Measurements from ENCODE around the gene VWC2.

Gene VWC2

DNA sequence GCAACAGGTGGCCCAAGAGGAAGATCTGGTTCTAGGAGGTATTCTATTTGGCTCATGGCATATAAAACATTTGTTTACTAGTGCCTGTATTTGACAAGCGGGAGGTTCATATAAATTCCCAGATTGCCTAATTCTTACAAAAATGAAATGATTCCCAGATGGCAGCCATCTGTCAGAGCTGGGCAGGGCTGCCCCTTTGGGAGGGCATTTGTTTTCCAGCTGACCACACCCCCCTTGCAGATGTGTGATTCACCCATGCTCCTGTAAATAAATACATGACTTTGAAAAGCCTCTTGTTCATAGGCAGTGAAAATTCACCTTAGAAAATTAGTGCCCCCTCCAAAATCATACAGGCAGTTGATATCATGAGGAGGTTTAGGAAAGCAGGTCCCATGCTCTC lies 8.6 kb downstream of the VWC2 start:
- H3K9me3 ChIP-seq (ENCODE audit: control extremely low read depth in 1 of 5, control insufficient read depth in 4 of 5, insufficient read depth in 2 of 5, low read depth in 1 of 5, low read length in 4 of 5): no peaks in the 10 kb centered on the region
- WGBS (ENCODE audit: insufficient coverage): no CpG with 5 or more reads among the region's 1 CpG
- no peak overlapping the region for H3K4me3 ChIP-seq (ENCODE audit: control insufficient read depth in 1 of 7, extremely low read depth in 1 of 7, insufficient read depth in 4 of 7, low read depth in 2 of 7, low read length in 6 of 7)
- H3K36me3 ChIP-seq (ENCODE audit: control insufficient read depth in 4 of 4, insufficient read depth in 4 of 4, low read length in 3 of 4): no peaks in the 10 kb centered on the region
- ChIA-PET CTCF (no interaction called here), POLR2A (interaction anchor here (0.5 kb wide), 1 partner anchor 85 kb away, joined by 3 read pairs; no protein-coding TSS in a partner anchor)
- peaks cover 0 to 2% (median 0%) of the 10 kb centered on the region in 4 experiments for H3K4me1 ChIP-seq (ENCODE audit: control extremely low read depth in 1 of 4, control insufficient read depth in 4 of 4, insufficient read depth in 4 of 4, low read length in 3 of 4)
- H3K27me3 ChIP-seq (replicated peaks in 2 of 5; ENCODE audit: control insufficient read depth in 4 of 5, insufficient read depth in 5 of 5, low read length in 4 of 5): peaks cover 10 to 24% (median 13%) of the 10 kb centered on the region in 5 experiments
- no peak for DNase-seq
- H3K27ac ChIP-seq (ENCODE audit: insufficient read depth in 1 of 2, low read depth in 1 of 2, low read length in 2 of 2, poor library complexity in 1 of 2, severe bottlenecking in 2 of 2): no peak overlapping the region

DNA sequence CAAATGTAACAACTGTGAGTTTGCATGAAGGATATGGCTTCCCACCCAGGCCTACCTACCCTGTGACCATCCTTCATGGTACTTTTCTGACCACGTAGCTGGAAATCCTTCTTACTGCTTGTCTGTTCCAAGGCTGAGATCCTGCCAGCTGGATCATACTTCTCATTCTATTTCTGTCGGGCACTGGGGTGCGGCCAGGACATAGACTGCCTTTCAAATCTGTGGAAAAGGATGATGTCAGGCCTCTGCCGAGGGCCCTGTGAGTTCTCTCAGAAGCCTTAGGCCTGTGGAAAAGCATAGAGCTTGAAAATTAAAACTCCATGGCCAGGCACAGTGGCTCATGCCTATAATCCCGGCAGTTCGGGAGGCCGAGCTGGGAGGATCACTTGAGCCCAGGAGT lies 10.0 kb downstream of the VWC2 start:
- H3K4me1 ChIP-seq (ENCODE audit: control extremely low read depth in 1 of 4, control insufficient read depth in 4 of 4, insufficient read depth in 4 of 4, low read length in 3 of 4): peaks cover 0 to 2% (median 0%) of the 10 kb centered on the region in 4 experiments
- ChIA-PET POLR2A (no interaction called here), CTCF (interaction anchor here (1.3 kb wide), 1 partner anchor 1485 kb away, joined by 3 read pairs; no protein-coding TSS in a partner anchor)
- no peak overlapping the region for H3K4me3 ChIP-seq (ENCODE audit: control insufficient read depth in 1 of 7, extremely low read depth in 1 of 7, insufficient read depth in 4 of 7, low read depth in 2 of 7, low read length in 6 of 7)
- DNase-seq: no peak
- H3K27me3 ChIP-seq (replicated peaks in 2 of 5; ENCODE audit: control insufficient read depth in 4 of 5, insufficient read depth in 5 of 5, low read length in 4 of 5): peaks cover 4 to 12% (median 9%) of the 10 kb centered on the region in 5 experiments
- 91% methylated on average over 4 of the region's 7 CpGs for WGBS (ENCODE audit: insufficient coverage)
- H3K36me3 ChIP-seq (ENCODE audit: control insufficient read depth in 4 of 4, insufficient read depth in 4 of 4, low read length in 3 of 4): no peaks in the 10 kb centered on the region
- no peaks in the 10 kb centered on the region for H3K9me3 ChIP-seq (ENCODE audit: control extremely low read depth in 1 of 5, control insufficient read depth in 4 of 5, insufficient read depth in 2 of 5, low read depth in 1 of 5, low read length in 4 of 5)
- H3K27ac ChIP-seq (ENCODE audit: insufficient read depth in 1 of 2, low read depth in 1 of 2, low read length in 2 of 2, poor library complexity in 1 of 2, severe bottlenecking in 2 of 2): no peak overlapping the region

DNA sequence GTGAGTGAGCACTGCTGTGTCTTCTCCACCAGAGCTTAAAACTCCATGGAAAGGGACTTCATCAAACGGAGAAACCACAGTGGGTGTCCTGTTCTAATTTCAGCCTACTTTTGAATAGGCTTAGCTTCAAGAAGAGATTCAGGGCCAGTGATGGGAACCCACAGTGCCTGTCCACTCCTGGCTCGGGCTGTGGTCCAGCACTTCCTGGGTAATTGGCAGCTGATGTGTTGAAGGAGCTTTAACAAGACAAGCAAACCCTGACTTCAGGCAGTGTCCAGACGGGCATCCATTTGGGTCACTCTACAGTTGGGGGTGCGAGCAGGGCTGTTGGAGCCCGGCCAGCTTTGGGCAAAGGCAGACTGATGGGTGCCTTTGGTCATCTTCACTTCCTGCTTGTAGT lies 14.5 kb downstream of the VWC2 start:
- DNase-seq: no peak
- H3K9me3 ChIP-seq (ENCODE audit: control extremely low read depth in 1 of 5, control insufficient read depth in 4 of 5, insufficient read depth in 2 of 5, low read depth in 1 of 5, low read length in 4 of 5): no peaks in the 10 kb centered on the region
- no peaks in the 10 kb centered on the region for H3K36me3 ChIP-seq (ENCODE audit: control insufficient read depth in 4 of 4, insufficient read depth in 4 of 4, low read length in 3 of 4)
- ChIA-PET CTCF (interaction anchor here (1.2 kb wide), 1 partner anchor 8 kb away, joined by 3 read pairs; no protein-coding TSS in a partner anchor), POLR2A (no interaction called here)
- 94% methylated on average over 5 of the region's 5 CpGs for WGBS (ENCODE audit: insufficient coverage)
- no peak overlapping the region for H3K27ac ChIP-seq (ENCODE audit: insufficient read depth in 1 of 2, low read depth in 1 of 2, low read length in 2 of 2, poor library complexity in 1 of 2, severe bottlenecking in 2 of 2)
- H3K4me1 ChIP-seq (ENCODE audit: control extremely low read depth in 1 of 4, control insufficient read depth in 4 of 4, insufficient read depth in 4 of 4, low read length in 3 of 4): no peaks in the 10 kb centered on the region
- peaks cover 0 to 6% (median 3%) of the 10 kb centered on the region in 5 experiments for H3K27me3 ChIP-seq (replicated peaks in 2 of 5; ENCODE audit: control insufficient read depth in 4 of 5, insufficient read depth in 5 of 5, low read length in 4 of 5)
- no peak overlapping the region for H3K4me3 ChIP-seq (ENCODE audit: control insufficient read depth in 1 of 7, extremely low read depth in 1 of 7, insufficient read depth in 4 of 7, low read depth in 2 of 7, low read length in 6 of 7)

- Histone ChIP-seq H3K27ac (ENCODE audit: insufficient read depth in 1 of 2, low read depth in 1 of 2, low read length in 2 of 2, poor library complexity in 1 of 2, severe bottlenecking in 2 of 2) (no peak overlapping the region), H3K9me3 (ENCODE audit: control extremely low read depth in 1 of 5, control insufficient read depth in 4 of 5, insufficient read depth in 2 of 5, low read depth in 1 of 5, low read length in 4 of 5) (no peaks in the 10 kb centered on the region), H3K36me3 (ENCODE audit: control insufficient read depth in 4 of 4, insufficient read depth in 4 of 4, low read length in 3 of 4) (no peaks in the 10 kb centered on the region), H3K4me3 (ENCODE audit: control insufficient read depth in 1 of 7, extremely low read depth in 1 of 7, insufficient read depth in 4 of 7, low read depth in 2 of 7, low read length in 6 of 7) (no peak overlapping the region), H3K27me3 (replicated peaks in 2 of 5; ENCODE audit: control insufficient read depth in 4 of 5, insufficient read depth in 5 of 5, low read length in 4 of 5) (peaks cover 0 to 6% (median 3%) of the 10 kb centered on the region in 5 experiments), H3K4me1 (ENCODE audit: control extremely low read depth in 1 of 4, control insufficient read depth in 4 of 4, insufficient read depth in 4 of 4, low read length in 3 of 4) (no peaks in the 10 kb centered on the region)
- no peak for DNase-seq
- 100% methylated on average over 1 of the region's 4 CpGs for WGBS (ENCODE audit: insufficient coverage)
- ChIA-PET CTCF (interaction anchor here (1.2 kb wide), 1 partner anchor 8 kb away, joined by 3 read pairs; no protein-coding TSS in a partner anchor), POLR2A (no interaction called here)
Measured at GRCh38 chr7:49788455-49789059, 15.1 kb downstream of the VWC2 start.

GRCh38 chr7:49789736-49790135 lies 16.3 kb downstream of the VWC2 start:
- POLR2A ChIA-PET: no interaction called here
- CTCF ChIA-PET: interaction anchor here (0.7 to 2.6 kb wide), 8 partner anchors 9 to 1490 kb away, joined by 3 to 10 read pairs (median 3); no protein-coding TSS in a partner anchor
- 93% methylated on average over 8 of the region's 8 CpGs for WGBS (ENCODE audit: insufficient coverage)

DNA sequence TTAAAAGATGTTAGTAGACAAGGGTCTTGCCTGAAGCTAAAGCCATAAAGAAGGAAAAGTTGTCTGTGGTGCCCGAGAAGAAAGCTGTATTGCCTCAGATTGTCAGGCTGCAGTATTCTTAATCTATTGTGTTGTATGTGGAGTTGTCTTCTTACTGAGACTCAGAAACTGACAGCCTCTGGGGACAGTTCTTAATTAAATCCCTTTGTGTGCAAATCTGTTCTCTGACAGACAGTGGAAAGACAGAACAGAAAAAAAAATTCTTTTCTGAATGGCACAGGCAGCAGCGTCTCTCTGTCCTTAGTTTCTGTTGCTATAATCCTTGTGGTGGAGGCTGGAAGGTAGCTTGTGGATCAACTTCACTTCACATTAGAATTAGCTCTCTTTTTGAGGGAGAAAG lies 16.8 kb downstream of the VWC2 start:
- no peak overlapping the region for H3K27ac ChIP-seq (ENCODE audit: insufficient read depth in 1 of 2, low read depth in 1 of 2, low read length in 2 of 2, poor library complexity in 1 of 2, severe bottlenecking in 2 of 2)
- no peak for DNase-seq
- POLR2A ChIA-PET: no interaction called here
- H3K27me3 ChIP-seq (replicated peaks in 2 of 5; ENCODE audit: control insufficient read depth in 4 of 5, insufficient read depth in 5 of 5, low read length in 4 of 5): peaks cover 0 to 7% (median 3%) of the 10 kb centered on the region in 5 experiments
- no peaks in the 10 kb centered on the region for H3K36me3 ChIP-seq (ENCODE audit: control insufficient read depth in 4 of 4, insufficient read depth in 4 of 4, low read length in 3 of 4)
- no peak overlapping the region for H3K4me3 ChIP-seq (ENCODE audit: control insufficient read depth in 1 of 7, extremely low read depth in 1 of 7, insufficient read depth in 4 of 7, low read depth in 2 of 7, low read length in 6 of 7)
- CTCF ChIA-PET: interaction anchor here (0.7 to 2.6 kb wide), 8 partner anchors 8 to 1490 kb away, joined by 3 to 10 read pairs (median 3); no protein-coding TSS in a partner anchor
- no peaks in the 10 kb centered on the region for H3K9me3 ChIP-seq (ENCODE audit: control extremely low read depth in 1 of 5, control insufficient read depth in 4 of 5, insufficient read depth in 2 of 5, low read depth in 1 of 5, low read length in 4 of 5)
- no peaks in the 10 kb centered on the region for H3K4me1 ChIP-seq (ENCODE audit: control extremely low read depth in 1 of 4, control insufficient read depth in 4 of 4, insufficient read depth in 4 of 4, low read length in 3 of 4)
- 100% methylated on average over 1 of the region's 2 CpGs for WGBS (ENCODE audit: insufficient coverage)

More at GRCh38 chr7:49789736-49790135, 16.3 kb downstream of the VWC2 start:
- Histone ChIP-seq H3K4me1 (ENCODE audit: control extremely low read depth in 1 of 4, control insufficient read depth in 4 of 4, insufficient read depth in 4 of 4, low read length in 3 of 4) (no peaks in the 10 kb centered on the region), H3K27ac (ENCODE audit: insufficient read depth in 1 of 2, low read depth in 1 of 2, low read length in 2 of 2, poor library complexity in 1 of 2, severe bottlenecking in 2 of 2) (no peak overlapping the region), H3K27me3 (replicated peaks in 2 of 5; ENCODE audit: control insufficient read depth in 4 of 5, insufficient read depth in 5 of 5, low read length in 4 of 5) (peaks cover 0 to 7% (median 3%) of the 10 kb centered on the region in 5 experiments), H3K4me3 (ENCODE audit: control insufficient read depth in 1 of 7, extremely low read depth in 1 of 7, insufficient read depth in 4 of 7, low read depth in 2 of 7, low read length in 6 of 7) (no peak overlapping the region), H3K36me3 (ENCODE audit: control insufficient read depth in 4 of 4, insufficient read depth in 4 of 4, low read length in 3 of 4) (no peaks in the 10 kb centered on the region), H3K9me3 (ENCODE audit: control extremely low read depth in 1 of 5, control insufficient read depth in 4 of 5, insufficient read depth in 2 of 5, low read depth in 1 of 5, low read length in 4 of 5) (no peaks in the 10 kb centered on the region)
- no peak for DNase-seq

- peak; percentile 64 to 83 (median 79) for DNase-seq
- ChIA-PET POLR2A (no interaction called here), CTCF (interaction anchor here (0.9 to 2.6 kb wide), 6 partner anchors 14 to 1491 kb away, joined by 3 to 10 read pairs (median 4); no protein-coding TSS in a partner anchor)
- Histone ChIP-seq H3K36me3 (ENCODE audit: control insufficient read depth in 4 of 4, insufficient read depth in 4 of 4, low read length in 3 of 4) (no peaks in the 10 kb centered on the region), H3K27me3 (replicated peaks in 2 of 5; ENCODE audit: control insufficient read depth in 4 of 5, insufficient read depth in 5 of 5, low read length in 4 of 5) (peaks cover 0 to 7% (median 3%) of the 10 kb centered on the region in 5 experiments), H3K27ac (ENCODE audit: insufficient read depth in 1 of 2, low read depth in 1 of 2, low read length in 2 of 2, poor library complexity in 1 of 2, severe bottlenecking in 2 of 2) (no peak overlapping the region), H3K9me3 (ENCODE audit: control extremely low read depth in 1 of 5, control insufficient read depth in 4 of 5, insufficient read depth in 2 of 5, low read depth in 1 of 5, low read length in 4 of 5) (no peaks in the 10 kb centered on the region), H3K4me1 (ENCODE audit: control extremely low read depth in 1 of 4, control insufficient read depth in 4 of 4, insufficient read depth in 4 of 4, low read length in 3 of 4) (no peaks in the 10 kb centered on the region), H3K4me3 (ENCODE audit: control insufficient read depth in 1 of 7, extremely low read depth in 1 of 7, insufficient read depth in 4 of 7, low read depth in 2 of 7, low read length in 6 of 7) (no peak overlapping the region)
- WGBS (ENCODE audit: insufficient coverage): 5% methylated on average over 5 of the region's 7 CpGs
Measured at GRCh38 chr7:49791088-49791741, 17.8 kb downstream of the VWC2 start.

Data from common myeloid progenitor, CD34-positive (primary cell).